Karpas-422 (cell line): ENCODE measurements around the gene RPS15. TPM values are rescaled to one million over a fixed set of nuclear protein-coding genes. Genes with fewer than 3 reads are reported as not detected.
"Not testable (repeated sequence)": the region's sequence is repeated elsewhere in the genome, so short reads cannot be mapped to it uniquely, and the experiment has no call there.

Experiments used
- DNase-seq: peaks from one replicate; pipeline ENCODE4 v3.0.0-alpha.2; 2015
- H2AFZ ChIP-seq: fragments of 200-600 bp; sonication (generic); 2 replicates; pipeline ENCODE4 v1.6.1; 2014; ENCODE audit warnings: antibody characterized with exemption, low read length, mixed read lengths
- H3K27ac ChIP-seq: fragments of 200-600 bp; sonication (generic); 2 replicates; pipeline ENCODE4 v1.5.1; 2014; ENCODE audit warnings: mild to moderate bottlenecking, low read length, moderate library complexity
- H3K27me3 ChIP-seq: fragments of 200-600 bp; sonication (generic); 2 replicates; pipeline ENCODE4 v1.6.1; 2014; ENCODE audit warnings: low read length, mixed read lengths
- H3K36me3 ChIP-seq: fragments of 200-600 bp; sonication (generic); 2 replicates; pipeline ENCODE4 v1.6.1; 2014; ENCODE audit warnings: low read length, mixed read lengths; ENCODE audit not compliant: insufficient read depth
- H3K4me1 ChIP-seq: fragments of 200-600 bp; sonication (generic); 2 replicates; pipeline ENCODE4 v1.6.1; 2014; ENCODE audit warnings: mild to moderate bottlenecking, low read length, mixed read lengths
- H3K4me2 ChIP-seq: fragments of 200-600 bp; sonication (generic); 2 replicates; pipeline ENCODE4 v1.6.1; 2014; ENCODE audit warnings: low read length, low read depth, mild to moderate bottlenecking; ENCODE audit not compliant: poor library complexity, severe bottlenecking
- H3K4me3 ChIP-seq: fragments of 200-600 bp; sonication (generic); 2 replicates; pipeline ENCODE4 v1.5.1; 2014; ENCODE audit warnings: mild to moderate bottlenecking, antibody characterized with exemption, low read length, mixed read lengths
- H3K79me2 ChIP-seq: fragments of 200-600 bp; sonication (generic); 2 replicates; pipeline ENCODE4 v1.6.1; 2014; ENCODE audit warnings: mild to moderate bottlenecking, low read length, mixed read lengths
- H3K9ac ChIP-seq: fragments of 200-600 bp; sonication (generic); 2 replicates; pipeline ENCODE4 v1.6.0; 2014; ENCODE audit warnings: low read length
- H3K9me2 ChIP-seq: fragments of 200-600 bp; sonication (generic), shearing (Covaris generic); replicated peaks from 2 replicates; pipeline ENCODE4 v1.6.0; 2014; ENCODE audit warnings: mild to moderate bottlenecking, low read length, moderate library complexity; ENCODE audit not compliant: insufficient read depth
- H3K9me3 ChIP-seq: fragments of 300-700, 200-600 bp; sonication (generic); 2 replicates; pipeline ENCODE4 v1.6.1; 2014; ENCODE audit warnings: low read length, mixed read lengths
- H4K20me1 ChIP-seq: fragments of 200-600 bp; sonication (generic); 2 replicates; pipeline ENCODE4 v1.6.1; 2014; ENCODE audit warnings: mild to moderate bottlenecking, antibody characterized with exemption, low read length, low read depth; ENCODE audit not compliant: insufficient read depth
- total RNA-seq: library from RNA; depleted of rRNA; stranded (reverse); fragments of >200 nt; shearing (Covaris generic); gene quantifications from 2 replicates; pipeline ENCODE4 v1.2.3, GENCODE V29; 2014; ENCODE audit warnings: low replicate concordance

Gene RPS15
- total RNA-seq, 1 experiment from 2014 or later: 2,088 TPM

DNA sequence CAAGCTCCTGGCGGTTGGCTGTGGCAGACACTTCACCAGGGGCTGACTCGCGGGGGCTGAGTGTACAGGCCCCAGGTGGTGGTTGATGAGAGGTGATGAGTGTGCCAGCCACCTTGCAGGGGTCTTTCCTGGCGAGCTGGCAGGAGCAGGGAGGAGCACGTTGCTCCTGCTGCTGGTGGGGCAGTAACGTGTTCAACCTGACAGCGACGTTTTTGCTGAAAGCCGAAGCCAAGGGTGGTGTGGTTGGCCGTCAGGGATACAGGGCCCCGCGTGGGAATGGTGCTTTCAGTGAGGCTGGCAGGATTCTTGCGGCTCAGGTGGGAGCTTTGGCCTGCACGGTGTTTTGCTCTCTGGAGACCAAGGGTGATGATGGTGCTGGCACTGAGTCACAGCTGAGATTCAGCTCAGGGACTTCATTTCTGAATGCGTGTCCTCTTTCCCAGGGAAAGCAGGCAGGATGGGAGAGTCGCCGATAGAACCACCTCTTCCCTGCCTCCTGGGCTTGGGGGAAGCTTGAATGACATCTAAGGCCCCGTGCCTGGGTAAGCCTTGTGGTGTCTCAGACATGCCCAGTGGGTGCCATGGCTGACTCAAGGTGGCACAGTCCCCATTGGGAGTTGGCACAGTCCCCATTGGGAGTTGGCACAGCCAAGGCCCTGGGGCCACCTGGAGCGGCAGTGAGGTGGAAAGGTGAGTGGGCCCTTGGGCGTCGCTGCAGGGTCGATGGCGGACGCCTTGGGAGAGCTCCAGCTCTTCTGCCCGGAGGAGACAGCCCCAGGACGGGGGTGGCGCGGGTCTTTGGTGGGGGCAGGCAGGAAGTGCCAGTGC, 22.0 kb upstream of the RPS15 start:
- H4K20me1 ChIP-seq: peaks cover 82% of the 10 kb centered on the region
- no peaks in the 10 kb centered on the region for H3K27me3 ChIP-seq
- no peak overlapping the region for H3K27ac ChIP-seq
- no peak overlapping the region for H3K4me2 ChIP-seq
- H3K9ac ChIP-seq: no peak overlapping the region
- no peaks in the 10 kb centered on the region for H3K9me3 ChIP-seq
- no peaks in the 10 kb centered on the region for H3K9me2 ChIP-seq
- no peaks in the 10 kb centered on the region for H3K4me1 ChIP-seq
- H3K79me2 ChIP-seq: peaks cover 82% of the 10 kb centered on the region
- DNase-seq: no peak
- H3K4me3 ChIP-seq: no peak overlapping the region
- H3K36me3 ChIP-seq: peaks cover 26% of the 10 kb centered on the region
- H2AFZ ChIP-seq: no peak overlapping the region

DNA sequence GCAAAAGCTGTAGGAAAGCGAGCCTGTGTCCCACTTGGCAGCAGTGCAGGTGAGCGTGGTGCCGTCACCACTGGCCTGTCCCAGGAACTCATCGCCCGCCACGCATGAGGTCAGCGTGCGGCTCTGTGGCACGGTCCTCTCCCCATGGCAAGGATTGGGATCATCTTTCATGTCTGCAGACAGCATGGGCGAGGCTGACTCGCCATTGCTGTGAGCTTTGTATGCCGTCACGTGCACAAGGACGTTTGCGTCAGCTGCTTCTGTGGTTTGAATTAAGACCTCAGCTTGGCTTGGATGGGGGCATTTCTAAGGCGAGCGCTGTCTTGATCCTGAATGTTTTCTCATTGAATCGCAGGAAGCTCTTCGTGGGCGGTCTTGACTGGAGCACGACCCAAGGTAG, 21.1 kb upstream of the RPS15 start:
- H3K36me3 ChIP-seq: peaks cover 21% of the 10 kb centered on the region
- no peaks in the 10 kb centered on the region for H3K4me1 ChIP-seq
- no peaks in the 10 kb centered on the region for H3K9me2 ChIP-seq
- no peak overlapping the region for H3K4me3 ChIP-seq
- H4K20me1 ChIP-seq: peaks cover 75% of the 10 kb centered on the region
- no peak overlapping the region for H2AFZ ChIP-seq
- no peaks in the 10 kb centered on the region for H3K27me3 ChIP-seq
- no peaks in the 10 kb centered on the region for H3K9me3 ChIP-seq
- no peak overlapping the region for H3K27ac ChIP-seq
- DNase-seq: no peak
- no peak overlapping the region for H3K4me2 ChIP-seq
- H3K9ac ChIP-seq: no peak overlapping the region
- H3K79me2 ChIP-seq: peaks cover 73% of the 10 kb centered on the region

GRCh38 chr19:1417681-1418495, 20.3 kb upstream of the RPS15 start:
- H3K27ac ChIP-seq: no peak overlapping the region
- no peaks in the 10 kb centered on the region for H3K9me3 ChIP-seq
- no peaks in the 10 kb centered on the region for H3K4me1 ChIP-seq
- H3K4me3 ChIP-seq: no peak overlapping the region
- no peak overlapping the region for H2AFZ ChIP-seq
- no peaks in the 10 kb centered on the region for H3K9me2 ChIP-seq
- H4K20me1 ChIP-seq: peaks cover 71% of the 10 kb centered on the region
- no peak overlapping the region for H3K4me2 ChIP-seq
- peaks cover 65% of the 10 kb centered on the region for H3K79me2 ChIP-seq
- H3K9ac ChIP-seq: no peak overlapping the region
- DNase-seq: peak; percentile 34
- H3K36me3 ChIP-seq: peaks cover 26% of the 10 kb centered on the region
- no peaks in the 10 kb centered on the region for H3K27me3 ChIP-seq

DNA sequence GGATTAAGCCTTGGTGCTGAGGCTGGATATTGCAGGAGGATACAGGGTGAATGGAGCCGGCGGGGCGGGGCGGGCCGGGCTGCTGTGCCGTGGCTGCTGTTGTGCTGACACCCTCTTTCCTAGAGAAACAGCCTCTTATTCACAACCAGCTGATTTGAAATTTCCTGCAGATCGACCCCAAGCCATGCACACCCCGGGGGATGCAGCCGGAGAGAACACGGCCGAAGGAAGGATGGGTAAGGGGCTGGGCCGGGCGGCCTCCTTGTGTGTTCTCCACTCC, 19.8 kb upstream of the RPS15 start:
- Histone ChIP-seq H3K27me3 (no peaks in the 10 kb centered on the region), H3K4me1 (no peaks in the 10 kb centered on the region), H4K20me1 (peaks cover 66% of the 10 kb centered on the region), H3K36me3 (peaks cover 26% of the 10 kb centered on the region), H3K79me2 (peaks cover 61% of the 10 kb centered on the region), H3K9ac (no peak overlapping the region), H3K9me3 (no peaks in the 10 kb centered on the region), H3K9me2 (no peaks in the 10 kb centered on the region), H3K4me2 (no peak overlapping the region), H3K4me3 (no peak overlapping the region), H2AFZ (no peak overlapping the region), H3K27ac (no peak overlapping the region)
- no peak for DNase-seq

DNA sequence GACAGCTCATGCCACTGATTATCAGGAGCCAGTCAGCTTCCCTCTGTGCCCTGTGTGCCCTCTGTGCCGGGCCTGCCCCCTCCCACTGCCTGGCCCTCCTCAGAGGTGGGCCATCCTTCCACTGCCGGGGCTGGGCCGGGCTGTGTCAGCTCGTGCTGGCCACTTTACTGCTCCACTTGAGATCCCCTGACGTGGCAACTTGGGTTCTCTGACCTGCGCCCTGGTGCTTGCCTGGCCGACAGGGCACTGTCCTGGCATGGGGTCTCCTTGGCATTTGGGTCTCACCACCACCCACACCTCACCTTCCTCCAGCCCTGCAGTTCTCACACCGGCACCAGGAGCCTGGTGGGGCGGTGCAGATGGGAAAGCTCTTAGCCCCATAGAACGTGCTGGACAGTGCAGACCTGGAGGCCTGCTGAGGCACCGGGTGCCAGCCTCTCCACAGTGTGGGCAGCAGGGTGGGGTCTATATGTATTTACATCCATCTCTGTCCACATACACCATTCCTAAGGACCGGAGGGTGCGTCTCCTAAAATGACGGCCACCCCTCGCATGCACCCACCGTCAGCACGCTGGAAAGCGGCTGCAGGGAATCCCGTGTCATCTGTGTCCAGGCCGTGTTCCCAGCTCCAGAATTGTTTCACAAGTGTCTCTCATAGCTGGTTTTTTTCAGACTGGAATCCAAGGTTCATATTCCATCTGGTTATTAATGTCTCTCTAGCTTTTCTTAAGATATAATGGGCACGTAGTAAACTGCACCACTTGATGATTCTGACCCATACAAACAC, 19.1 kb upstream of the RPS15 start:
- peaks cover 64% of the 10 kb centered on the region for H4K20me1 ChIP-seq
- no peak for DNase-seq

DNA sequence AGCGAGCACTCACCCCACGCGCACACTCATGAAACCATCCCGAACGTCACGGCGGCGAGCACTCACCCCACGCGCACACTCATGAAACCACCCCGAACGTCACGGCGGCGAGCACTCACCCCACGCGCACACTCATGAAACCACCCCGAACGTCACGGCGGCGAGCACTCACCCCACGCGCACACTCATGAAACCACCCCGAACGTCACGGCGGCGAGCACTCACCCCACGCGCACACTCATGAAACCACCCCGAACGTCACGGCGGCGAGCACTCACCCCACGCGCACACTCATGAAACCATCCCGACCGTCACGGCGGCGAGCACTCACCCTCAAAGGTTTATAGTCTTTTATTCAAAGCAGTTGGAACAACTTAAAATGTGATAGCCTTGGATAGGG, 18.1 kb upstream of the RPS15 start:
- H3K9me2 ChIP-seq, H3K27ac ChIP-seq, H2AFZ ChIP-seq, H3K9ac ChIP-seq, H3K4me3 ChIP-seq, H3K4me1 ChIP-seq, H3K4me2 ChIP-seq, H3K27me3 ChIP-seq, DNase-seq, H3K9me3 ChIP-seq: not testable (repeated sequence)
- Histone ChIP-seq H4K20me1 (peaks cover 62% of the 10 kb centered on the region), H3K36me3 (peaks cover 31% of the 10 kb centered on the region), H3K79me2 (peaks cover 50% of the 10 kb centered on the region)

More for the DNA sequence above, 19.1 kb upstream of the RPS15 start:
- H3K36me3 ChIP-seq: peaks cover 26% of the 10 kb centered on the region
- no peak overlapping the region for H3K4me2 ChIP-seq
- no peaks in the 10 kb centered on the region for H3K9me2 ChIP-seq
- no peaks in the 10 kb centered on the region for H3K27me3 ChIP-seq
- H3K4me3 ChIP-seq: no peak overlapping the region
- no peaks in the 10 kb centered on the region for H3K9me3 ChIP-seq
- H2AFZ ChIP-seq: no peak overlapping the region
- no peaks in the 10 kb centered on the region for H3K4me1 ChIP-seq
- H3K79me2 ChIP-seq: peaks cover 58% of the 10 kb centered on the region
- H3K27ac ChIP-seq: no peak overlapping the region
- H3K9ac ChIP-seq: no peak overlapping the region

GRCh38 chr19:1420590-1420989, 17.6 kb upstream of the RPS15 start:
- H3K79me2 ChIP-seq: peaks cover 45% of the 10 kb centered on the region
- no peaks in the 10 kb centered on the region for H3K4me1 ChIP-seq
- no peaks in the 10 kb centered on the region for H3K9me2 ChIP-seq
- H3K36me3 ChIP-seq: peaks cover 35% of the 10 kb centered on the region
- DNase-seq: no peak
- no peak overlapping the region for H3K4me2 ChIP-seq
- H3K9me3 ChIP-seq: no peaks in the 10 kb centered on the region
- no peak overlapping the region for H3K27ac ChIP-seq
- H2AFZ ChIP-seq: no peak overlapping the region
- H3K4me3 ChIP-seq: no peak overlapping the region
- H3K9ac ChIP-seq: no peak overlapping the region
- H4K20me1 ChIP-seq: peaks cover 62% of the 10 kb centered on the region
- H3K27me3 ChIP-seq: no peaks in the 10 kb centered on the region
